Measurements from ENCODE around the gene DAP. TPM values are rescaled to one million over a fixed set of nuclear protein-coding genes. Genes with fewer than 3 reads are reported as not detected.

Gene DAP
- total and polyA plus RNA-seq, 2 donors from 2014 or later, result 123 to 133 TPM

DNA sequence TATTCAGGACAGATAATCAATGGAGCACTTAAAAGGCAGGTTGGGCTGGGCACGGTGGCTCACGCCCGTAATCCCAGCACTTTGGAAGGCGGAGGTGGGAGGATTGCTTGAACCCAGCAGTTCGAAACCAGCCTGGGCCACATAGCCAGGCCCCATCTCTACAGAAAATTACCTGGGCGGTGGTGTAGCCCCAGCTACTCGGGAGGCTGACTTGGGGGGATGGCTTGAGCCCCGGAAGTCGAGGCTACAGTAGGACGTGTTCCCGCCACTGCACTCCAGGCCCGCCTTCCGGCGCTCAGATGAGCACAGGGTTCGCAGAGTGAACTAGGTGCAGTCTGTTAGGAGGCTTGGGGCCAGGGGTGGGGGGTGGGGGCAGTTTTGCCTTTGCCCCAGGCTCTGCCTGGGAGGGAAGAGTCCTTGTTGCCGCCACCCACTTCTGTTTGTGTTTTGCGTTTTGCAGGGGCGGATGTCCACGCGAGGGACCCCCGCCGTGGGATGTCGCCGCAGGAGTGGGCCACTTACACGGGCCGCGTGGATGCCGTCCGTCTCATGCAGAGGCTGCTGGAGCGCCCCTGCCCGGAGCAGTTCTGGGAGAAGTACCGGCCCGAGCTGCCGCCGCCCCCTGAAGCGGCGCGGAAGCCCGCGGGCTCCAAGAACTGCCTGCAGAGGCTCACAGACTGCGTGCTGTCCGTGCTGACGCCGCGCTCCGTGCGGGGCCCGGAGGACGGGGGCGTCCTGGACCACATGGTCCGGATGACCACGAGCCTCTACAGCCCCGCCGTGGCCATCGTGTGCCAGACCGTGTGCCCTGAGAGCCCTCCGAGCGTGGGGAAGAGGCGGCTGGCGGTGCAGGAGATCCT lies 112.0 kb downstream of the DAP start:
- TF ChIP-seq, protein P1, sequence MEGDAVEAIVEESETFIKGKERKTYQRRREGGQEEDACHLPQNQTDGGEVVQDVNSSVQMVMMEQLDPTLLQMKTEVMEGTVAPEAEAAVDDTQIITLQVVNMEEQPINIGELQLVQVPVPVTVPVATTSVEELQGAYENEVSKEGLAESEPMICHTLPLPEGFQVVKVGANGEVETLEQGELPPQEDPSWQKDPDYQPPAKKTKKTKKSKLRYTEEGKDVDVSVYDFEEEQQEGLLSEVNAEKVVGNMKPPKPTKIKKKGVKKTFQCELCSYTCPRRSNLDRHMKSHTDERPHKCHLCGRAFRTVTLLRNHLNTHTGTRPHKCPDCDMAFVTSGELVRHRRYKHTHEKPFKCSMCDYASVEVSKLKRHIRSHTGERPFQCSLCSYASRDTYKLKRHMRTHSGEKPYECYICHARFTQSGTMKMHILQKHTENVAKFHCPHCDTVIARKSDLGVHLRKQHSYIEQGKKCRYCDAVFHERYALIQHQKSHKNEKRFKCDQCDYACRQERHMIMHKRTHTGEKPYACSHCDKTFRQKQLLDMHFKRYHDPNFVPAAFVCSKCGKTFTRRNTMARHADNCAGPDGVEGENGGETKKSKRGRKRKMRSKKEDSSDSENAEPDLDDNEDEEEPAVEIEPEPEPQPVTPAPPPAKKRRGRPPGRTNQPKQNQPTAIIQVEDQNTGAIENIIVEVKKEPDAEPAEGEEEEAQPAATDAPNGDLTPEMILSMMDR (IDR thresholded peaks at IDR 0.05; ENCODE audit: borderline replicate concordance, extremely low read depth, insufficient read depth), result no peak
- DNase-seq (peak in 2 of 5 donors; percentile 5 to 17), FAIRE-seq (no peak)
- Histone ChIP-seq H3K9me3 (ENCODE audit: control insufficient read depth in 2 of 3, insufficient read depth in 1 of 3, low read length in 3 of 3) (no peaks in the 10 kb centered on the region), H3K27me3 (ENCODE audit: control insufficient read depth, insufficient read depth, low read length) (peaks cover 2% of the 10 kb centered on the region), H3K27ac (ENCODE audit: low read depth in 2 of 2, low read length in 2 of 2) (no peak overlapping the region), H3K4me3 (ENCODE audit: low read length in 3 of 3) (no peak overlapping the region), H3K9ac (ENCODE audit: low read length in 3 of 3) (no peak overlapping the region), H3K4me1 (ENCODE audit: control insufficient read depth in 2 of 3, insufficient read depth in 2 of 3, low read depth in 1 of 3, low read length in 3 of 3) (no peaks in the 10 kb centered on the region), H3K36me3 (ENCODE audit: control insufficient read depth in 2 of 3, insufficient read depth in 3 of 3, low read length in 3 of 3) (peaks cover 0 to 6% (median 0%) of the 10 kb centered on the region in 3 donors)
- intact Hi-C loops (cut with DNase I), result no loop called here

DNA sequence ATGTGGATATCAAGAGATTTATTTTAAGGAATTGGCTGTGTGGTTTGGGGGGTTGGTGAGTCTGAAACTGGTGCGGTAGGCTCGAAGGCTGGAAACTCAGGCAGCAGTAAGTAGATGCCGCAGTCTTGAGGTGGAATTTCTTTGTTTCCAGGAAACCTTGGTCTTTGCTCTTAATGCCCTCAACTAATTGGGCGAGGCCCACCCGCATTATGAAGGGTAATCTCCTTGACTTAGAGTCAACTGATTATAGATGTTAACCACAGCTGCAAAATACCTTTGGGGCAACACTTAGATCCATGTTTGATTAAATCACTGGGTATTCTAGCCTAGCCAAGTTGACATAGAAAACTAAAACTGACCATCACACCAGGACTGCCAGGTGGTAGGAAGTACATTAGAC lies 113.4 kb downstream of the DAP start:
- Histone ChIP-seq H3K4me1 (ENCODE audit: control insufficient read depth in 2 of 3, insufficient read depth in 2 of 3, low read depth in 1 of 3, low read length in 3 of 3) (no peaks in the 10 kb centered on the region), H3K36me3 (ENCODE audit: control insufficient read depth in 2 of 3, insufficient read depth in 3 of 3, low read length in 3 of 3) (peaks cover 0 to 6% (median 0%) of the 10 kb centered on the region in 3 donors), H3K27ac (ENCODE audit: low read depth in 2 of 2, low read length in 2 of 2) (no peak overlapping the region), H3K9me3 (ENCODE audit: control insufficient read depth in 2 of 3, insufficient read depth in 1 of 3, low read length in 3 of 3) (no peaks in the 10 kb centered on the region), H3K4me3 (ENCODE audit: low read length in 3 of 3) (no peak overlapping the region), H3K9ac (ENCODE audit: low read length in 3 of 3) (no peak overlapping the region), H3K27me3 (ENCODE audit: control insufficient read depth, insufficient read depth, low read length) (peaks cover 2% of the 10 kb centered on the region)
- TF ChIP-seq, protein P1 (IDR thresholded peaks at IDR 0.05; ENCODE audit: borderline replicate concordance, extremely low read depth, insufficient read depth), result no peak
- FAIRE-seq (no peak), DNase-seq (no peak)
- intact Hi-C loops (cut with DNase I), result no loop called here

DNA sequence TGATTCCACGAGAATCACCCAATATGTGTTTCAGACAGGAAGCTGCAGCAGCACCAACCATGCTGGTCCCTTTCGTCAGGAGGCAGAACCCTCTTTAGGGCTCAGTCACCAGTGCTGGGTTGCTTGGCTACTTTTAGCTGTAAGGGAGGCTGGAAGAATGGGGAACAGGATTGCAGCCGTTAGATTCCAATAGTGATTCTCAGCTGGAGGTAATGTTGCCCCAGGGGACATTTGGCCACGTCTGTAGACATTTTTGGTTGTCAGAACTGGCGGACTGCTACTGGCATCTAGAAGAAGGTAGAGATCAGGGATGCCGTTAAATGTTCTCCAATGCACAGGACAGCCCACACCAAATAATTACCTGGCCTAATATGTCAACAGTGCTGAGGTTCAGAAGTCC lies 115.4 kb downstream of the DAP start:
- TF ChIP-seq, protein P1 (IDR thresholded peaks at IDR 0.05; ENCODE audit: borderline replicate concordance, extremely low read depth, insufficient read depth), result no peak
- FAIRE-seq (no peak), DNase-seq (no peak)
- no peaks in the 10 kb centered on the region for H3K4me1 ChIP-seq (ENCODE audit: control insufficient read depth in 2 of 3, insufficient read depth in 2 of 3, low read depth in 1 of 3, low read length in 3 of 3)
- no peaks in the 10 kb centered on the region for H3K36me3 ChIP-seq (ENCODE audit: control insufficient read depth in 2 of 3, insufficient read depth in 3 of 3, low read length in 3 of 3)
- H3K27me3 ChIP-seq (ENCODE audit: control insufficient read depth, insufficient read depth, low read length), result peaks cover 2% of the 10 kb centered on the region
- H3K9ac ChIP-seq (ENCODE audit: low read length in 3 of 3), result no peak overlapping the region
- H3K27ac ChIP-seq (ENCODE audit: low read depth in 2 of 2, low read length in 2 of 2), result no peak overlapping the region
- intact Hi-C loops (cut with DNase I), result no loop called here
- no peaks in the 10 kb centered on the region for H3K9me3 ChIP-seq (ENCODE audit: control insufficient read depth in 2 of 3, insufficient read depth in 1 of 3, low read length in 3 of 3)
- no peak overlapping the region for H3K4me3 ChIP-seq (ENCODE audit: low read length in 3 of 3)
